ENCODE measurements around the gene PTPRH.
"Not testable (repeated sequence)": the region's sequence is repeated elsewhere in the genome, so short reads cannot be mapped to it uniquely, and the experiment has no call there.

Gene PTPRH

GRCh38 chr19:55172741-55173140 lies 36.6 kb downstream of the PTPRH start:
- TF ChIP-seq ZNF274 (IDR thresholded peaks at IDR 0.05; ENCODE audit: low read depth, low read length) = no peak
- no peak overlapping the region for H3K4me3 ChIP-seq (ENCODE audit: low read length)

- H3K4me3 ChIP-seq (ENCODE audit: low read length) = not testable (repeated sequence)
These were observed 37.0 kb downstream of the PTPRH start for GRCh38 chr19:55172318-55172717.

- TF ChIP-seq ZNF274 (IDR thresholded peaks at IDR 0.05; ENCODE audit: low read depth, low read length) = no peak
- H3K4me3 ChIP-seq (ENCODE audit: low read length) = no peak overlapping the region
These were observed 37.9 kb downstream of the PTPRH start for GRCh38 chr19:55171440-55171839.

- TF ChIP-seq ZNF274 (IDR thresholded peaks at IDR 0.05; ENCODE audit: low read depth, low read length) = no peak
- no peak overlapping the region for H3K4me3 ChIP-seq (ENCODE audit: low read length)
These were observed 40.2 kb downstream of the PTPRH start for GRCh38 chr19:55169136-55169535.

GRCh38 chr19:55166530-55167268 lies 42.6 kb downstream of the PTPRH start, which contains the start of gene DNAAF3:
Gene DNAAF3, minus strand, starts transcription at chr19:55166613. Its CDS starts 200 bp downstream, at chr19:55166413.
- H3K4me3 ChIP-seq (ENCODE audit: low read length) = peak within 1 kb of the TSS; percentile 20
- no peak for TF ChIP-seq ZNF274 (IDR thresholded peaks at IDR 0.05; ENCODE audit: low read depth, low read length)

GRCh38 chr19:55165952-55166529 lies 43.3 kb downstream of the PTPRH start:
- H3K4me3 ChIP-seq (ENCODE audit: low read length) = 0 out of 2 replicates have a peak overlapping the region, but pooled peaks have one; percentile 12
- TF ChIP-seq ZNF274 (IDR thresholded peaks at IDR 0.05; ENCODE audit: low read depth, low read length) = no peak

- no peak for TF ChIP-seq ZNF274 (IDR thresholded peaks at IDR 0.05; ENCODE audit: low read depth, low read length)
- no peak overlapping the region for H3K4me3 ChIP-seq (ENCODE audit: low read length)
These were observed 47.6 kb downstream of the PTPRH start for GRCh38 chr19:55161571-55162322.

GRCh38 chr19:55160986-55161365 lies 48.3 kb downstream of the PTPRH start:
- TF ChIP-seq ZNF274 (IDR thresholded peaks at IDR 0.05; ENCODE audit: low read depth, low read length) = no peak
- H3K4me3 ChIP-seq (ENCODE audit: low read length) = no peak overlapping the region

- no peak overlapping the region for H3K4me3 ChIP-seq (ENCODE audit: low read length)
These were observed 48.9 kb downstream of the PTPRH start for GRCh38 chr19:55160128-55160985.

GRCh38 chr19:55158848-55159749 lies 50.2 kb downstream of the PTPRH start:
- no peak for TF ChIP-seq ZNF274 (IDR thresholded peaks at IDR 0.05; ENCODE audit: low read depth, low read length)

More at GRCh38 chr19:55160128-55160985, 48.9 kb downstream of the PTPRH start:
- TF ChIP-seq ZNF274 (IDR thresholded peaks at IDR 0.05; ENCODE audit: low read depth, low read length) = no peak

GRCh38 chr19:55158423-55158822 lies 50.9 kb downstream of the PTPRH start:
- TF ChIP-seq ZNF274 (IDR thresholded peaks at IDR 0.05; ENCODE audit: low read depth, low read length) = no peak

More at GRCh38 chr19:55158848-55159749, 50.2 kb downstream of the PTPRH start:
- no peak overlapping the region for H3K4me3 ChIP-seq (ENCODE audit: low read length)

GRCh38 chr19:55157064-55157908 lies 52.0 kb downstream of the PTPRH start, which contains the start of gene TNNI3:
Gene TNNI3, minus strand, starts transcription at chr19:55157732. Its CDS starts 143 bp downstream, at chr19:55157589.
- TF ChIP-seq ZNF274 (IDR thresholded peaks at IDR 0.05; ENCODE audit: low read depth, low read length) = no peak
- no peak within 1 kb of the TSS for H3K4me3 ChIP-seq (ENCODE audit: low read length)

More at GRCh38 chr19:55158423-55158822, 50.9 kb downstream of the PTPRH start:
- no peak overlapping the region for H3K4me3 ChIP-seq (ENCODE audit: low read length)
